Stimulated activated CD8-positive, alpha-beta memory T cell treated with anti-CD3 and anti-CD28 coated beads, Interleukin-7, amount 100 ng/mL, for 1 hour (primary cell): ENCODE results near the gene RAB11FIP4.

Source experiments
- DNase-seq, 2 donors: peaks; one replicate each; pipeline ENCODE4 v3.0.0-alpha.2; 2020; ENCODE audit warnings: low read depth in 2 of 2

RAB11FIP4 gene

DNA sequence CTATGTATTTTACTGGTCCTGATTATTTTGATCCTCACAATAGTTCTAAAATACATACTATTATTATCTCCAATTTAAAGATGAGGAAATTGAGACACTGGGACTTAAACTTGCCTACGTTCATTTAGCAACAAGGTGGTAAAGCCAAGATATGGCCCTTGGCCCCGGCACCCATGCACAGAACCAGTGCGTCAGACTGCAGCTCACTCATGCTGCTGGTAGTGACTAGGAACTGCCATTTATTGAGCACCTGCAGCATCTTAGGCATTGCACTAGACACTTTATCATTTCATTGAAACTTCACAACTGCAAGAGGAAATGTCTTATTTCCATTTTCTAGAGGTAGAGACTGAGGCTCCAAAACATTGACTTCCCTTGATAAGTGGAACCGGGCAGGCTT lies 93.3 kb downstream of the RAB11FIP4 start:
- no peak for DNase-seq

DNA sequence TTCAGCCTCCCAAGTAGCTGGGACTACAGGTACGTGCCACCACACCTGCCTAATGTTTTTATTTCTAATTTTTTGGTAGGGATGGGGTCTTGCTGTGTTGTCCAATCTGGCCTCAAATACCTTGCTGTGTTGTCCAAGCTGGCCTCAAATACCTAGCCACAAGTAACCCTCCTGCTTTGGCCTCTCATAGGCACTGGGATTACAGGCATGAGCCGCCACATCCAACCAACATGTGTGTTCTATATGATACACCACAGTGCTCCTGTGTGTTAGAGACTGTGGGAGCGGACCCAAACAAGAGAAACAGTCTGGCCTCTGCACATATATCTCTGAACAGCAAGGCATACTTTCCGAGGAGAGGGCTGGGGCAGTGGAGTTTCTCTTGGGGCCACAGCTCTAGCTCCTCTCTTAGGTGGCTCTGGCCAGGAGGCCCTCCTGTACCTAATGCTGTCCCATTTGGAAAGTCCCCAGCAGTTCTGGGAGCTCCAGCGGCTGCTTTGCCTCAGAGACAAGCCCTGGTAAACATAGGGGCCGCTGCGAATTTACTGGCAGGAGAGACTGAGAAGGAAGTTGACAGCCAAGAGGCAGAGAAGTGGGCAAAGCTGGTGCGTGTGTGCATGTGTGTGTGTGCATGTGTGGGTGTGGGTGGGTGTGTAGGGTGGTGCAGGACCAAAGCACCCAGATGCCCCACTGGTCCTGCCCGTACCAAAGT lies 95.0 kb downstream of the RAB11FIP4 start:
- no peak for DNase-seq

DNA sequence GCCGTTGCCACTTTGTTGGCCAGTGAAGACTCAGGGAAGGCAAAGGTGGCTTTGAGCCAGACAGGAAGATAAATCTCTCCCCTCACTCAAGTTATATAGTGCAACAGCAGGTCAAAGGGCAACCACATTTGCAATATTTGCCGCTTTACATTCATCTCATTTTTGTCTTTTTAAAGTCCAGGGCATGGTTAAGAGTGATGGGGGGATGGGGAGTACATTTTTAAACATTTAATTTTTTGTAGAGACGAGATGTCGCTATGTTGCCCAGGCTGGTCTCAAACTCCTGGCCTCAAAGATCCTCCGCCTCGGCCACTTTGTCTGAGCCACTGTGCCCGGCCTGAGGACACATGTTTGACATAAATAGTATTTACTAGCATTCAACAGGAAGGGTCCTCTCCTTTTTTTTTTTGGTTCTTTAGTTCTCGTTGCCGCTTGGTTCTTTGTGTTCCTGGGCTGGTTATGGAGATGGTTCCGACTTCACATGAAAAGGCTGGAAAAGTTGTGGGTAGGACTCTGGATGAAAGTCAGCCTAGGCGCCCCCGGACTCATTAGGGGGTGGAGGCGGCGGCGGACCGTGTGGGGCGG lies 95.7 kb downstream of the RAB11FIP4 start:
- DNase-seq, result no peak

DNA sequence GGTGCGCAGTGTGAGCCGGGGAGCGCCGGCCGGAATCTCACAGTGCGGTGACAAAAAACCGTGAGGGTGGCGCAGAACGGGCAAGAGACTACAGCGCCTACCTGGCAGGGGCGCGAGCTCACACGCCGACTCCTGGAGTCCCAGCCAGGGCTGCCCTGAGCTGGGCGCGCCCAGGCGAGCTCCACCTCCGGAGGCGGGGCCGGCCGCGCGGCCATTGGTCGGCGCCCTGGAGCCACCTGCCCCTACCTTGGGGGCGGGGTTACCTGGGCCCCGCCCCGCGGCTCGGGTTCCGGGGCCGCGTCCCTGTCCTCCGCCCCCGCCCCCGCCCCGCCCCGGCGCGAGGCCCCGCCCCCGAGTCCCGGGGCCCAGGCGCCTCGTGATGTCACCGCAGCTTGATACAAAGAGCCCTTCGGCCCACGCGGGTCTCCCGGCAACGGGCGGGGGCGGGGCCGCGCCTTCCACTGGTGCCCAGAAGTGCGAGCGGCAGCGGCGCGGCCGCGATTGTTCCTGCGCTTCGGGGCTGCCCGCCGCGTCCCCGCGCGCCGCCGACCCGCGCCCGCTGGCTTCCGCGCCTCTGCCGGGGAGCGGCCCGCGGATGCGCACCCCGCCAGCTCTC lies 96.3 kb downstream of the RAB11FIP4 start:
- DNase-seq, result peak; percentile 90 to 91

DNA sequence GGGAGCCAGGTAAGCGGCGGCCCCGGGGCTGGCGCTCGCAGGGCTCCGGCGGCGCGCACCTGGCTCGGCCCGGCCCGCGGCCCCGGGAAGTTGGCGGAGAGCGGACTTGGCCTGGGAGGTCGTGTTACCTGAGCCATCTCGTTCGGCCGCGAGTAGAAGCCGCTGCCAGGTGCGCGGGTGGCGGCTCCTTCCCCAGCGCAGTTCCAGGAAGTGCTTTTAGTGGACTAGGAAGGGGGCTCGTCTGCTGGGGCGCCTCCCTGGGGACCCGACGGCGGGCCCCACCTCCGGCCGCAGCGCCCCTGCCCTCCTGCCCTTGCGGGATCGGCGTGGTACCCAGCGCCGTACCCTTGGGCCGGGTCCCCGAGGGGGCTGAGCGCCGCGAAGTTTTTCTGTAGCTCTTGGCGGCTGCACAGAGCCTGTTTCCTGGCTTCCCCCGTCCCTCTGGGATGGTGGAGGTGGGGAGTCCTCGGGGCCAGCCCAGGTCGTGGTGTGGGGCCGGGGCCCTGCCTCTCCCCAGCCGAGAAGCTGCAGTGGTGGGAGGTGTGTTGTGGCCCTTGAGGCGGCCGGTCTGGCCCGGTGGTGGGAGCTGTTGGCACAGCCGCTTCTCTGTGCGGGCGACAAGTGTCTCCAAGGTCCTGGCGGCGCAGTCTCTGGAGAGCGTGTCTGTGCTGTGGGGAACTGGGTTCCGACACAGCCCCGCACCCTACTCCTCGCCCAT lies 96.9 kb downstream of the RAB11FIP4 start:
- DNase-seq, result no peak

DNA sequence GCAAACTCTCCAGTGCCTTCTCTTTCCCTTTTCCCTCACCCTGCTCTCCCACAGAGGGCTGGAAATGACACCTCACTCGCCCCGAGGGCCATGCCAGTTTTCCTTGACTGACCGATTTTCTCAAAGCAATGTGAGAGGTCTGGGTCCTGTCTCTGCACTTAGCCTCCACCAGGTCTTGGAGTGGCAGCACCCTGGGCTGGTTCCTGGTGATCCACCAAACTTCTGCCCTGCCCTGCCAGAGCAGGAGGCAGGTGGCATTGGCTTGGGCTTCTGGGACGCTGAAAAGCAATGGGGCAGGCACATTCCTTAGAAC lies 97.5 kb downstream of the RAB11FIP4 start:
- no peak for DNase-seq

DNA sequence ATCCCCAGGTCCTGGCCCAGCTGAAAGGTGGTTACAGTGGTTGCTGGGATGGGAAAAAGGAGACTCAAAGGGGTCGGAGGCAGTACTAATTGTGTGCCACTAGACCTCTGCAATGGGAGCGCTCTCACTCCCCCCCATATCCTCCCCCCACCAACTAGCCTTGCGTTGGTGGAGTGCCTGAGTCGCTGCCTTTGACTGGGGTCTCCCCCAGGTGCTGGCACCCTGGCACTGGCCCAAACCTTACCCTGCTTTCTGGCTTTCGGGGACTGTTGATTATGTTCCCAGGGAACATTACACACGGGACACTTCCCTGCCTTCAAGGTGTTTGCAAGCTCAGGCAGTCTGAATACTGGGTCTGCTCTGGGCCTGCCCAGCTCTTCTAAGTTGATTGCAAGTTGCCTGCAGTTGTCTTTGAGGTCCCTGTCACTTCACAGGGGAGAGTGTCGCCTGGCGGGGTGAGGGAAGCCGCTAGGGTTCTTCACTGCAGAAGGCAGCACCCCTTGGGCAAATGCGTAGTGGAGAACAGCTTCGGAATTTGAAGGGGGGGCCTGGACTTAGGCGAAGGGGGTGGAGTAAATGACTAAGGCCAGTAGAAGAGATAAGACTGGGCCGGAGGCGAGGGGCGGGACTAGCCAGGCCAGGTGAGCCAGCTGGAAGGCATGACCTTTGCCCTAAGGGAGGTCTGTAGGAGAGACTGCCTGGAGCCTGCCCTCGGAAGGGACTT lies 98.0 kb downstream of the RAB11FIP4 start:
- DNase-seq, result no peak

DNA sequence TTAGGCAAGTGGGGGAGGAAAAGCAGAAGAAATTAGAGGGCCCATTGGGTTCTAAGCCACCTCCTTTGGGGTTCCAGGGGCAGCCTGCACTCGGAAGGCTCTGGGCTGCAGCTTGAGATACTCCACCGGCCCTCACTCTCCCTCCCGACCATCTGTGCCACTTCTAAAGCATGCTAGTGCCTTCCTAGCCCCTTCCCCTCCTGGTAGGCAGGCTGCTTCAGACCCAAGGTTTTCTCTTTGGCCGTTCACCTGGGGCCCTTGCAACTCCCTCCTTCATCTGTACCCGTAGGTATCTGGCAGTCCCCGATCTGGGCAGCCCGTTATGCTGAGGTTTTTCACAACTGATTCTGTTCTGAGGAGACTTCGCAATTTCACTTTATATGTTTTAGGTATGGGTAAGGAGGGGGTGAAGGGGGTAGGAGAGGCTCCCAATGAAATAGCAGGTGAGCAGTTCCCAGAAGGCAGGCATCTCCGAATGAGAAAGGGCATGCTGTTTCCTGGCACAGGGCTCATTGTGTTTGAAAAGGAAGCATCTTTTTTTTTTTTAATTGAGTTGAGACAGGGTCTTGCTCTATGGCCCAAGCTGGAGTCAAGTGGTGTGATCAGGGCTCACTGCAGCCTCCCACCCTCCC lies 98.7 kb downstream of the RAB11FIP4 start:
- DNase-seq, result no peak

DNA sequence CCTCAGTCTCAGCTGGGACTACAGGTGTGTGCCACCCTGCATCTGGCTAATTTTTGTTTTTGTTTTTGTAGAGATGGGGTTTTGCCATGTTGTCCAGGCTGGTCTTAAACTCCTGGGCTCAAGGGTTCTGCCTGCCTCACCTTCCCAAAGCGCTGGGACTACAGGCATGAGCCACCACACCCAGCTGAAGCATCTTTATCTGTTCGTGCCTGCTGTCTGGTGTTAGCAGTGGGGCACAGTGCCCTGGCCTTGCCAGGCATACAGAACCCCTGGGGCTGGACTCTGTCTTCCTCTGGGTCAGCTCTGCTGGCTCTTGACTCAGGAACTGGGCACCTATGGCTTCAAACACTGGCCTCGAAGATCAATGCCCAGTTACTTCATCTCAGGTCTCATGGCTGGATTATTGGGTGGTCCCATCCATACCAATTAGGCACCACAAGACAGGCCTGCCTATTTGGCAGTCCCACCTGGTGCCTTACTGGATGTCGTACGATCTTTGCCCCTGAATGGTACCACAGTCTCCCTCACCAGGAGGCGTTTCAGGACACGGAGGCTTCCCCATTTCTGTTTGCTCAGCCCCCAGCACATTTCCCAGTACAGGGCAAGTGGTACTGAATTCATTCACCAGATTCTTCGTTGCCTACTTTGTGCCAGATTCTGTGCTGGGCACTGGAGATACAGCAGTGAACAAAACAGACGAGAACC lies 99.3 kb downstream of the RAB11FIP4 start:
- no peak for DNase-seq

DNA sequence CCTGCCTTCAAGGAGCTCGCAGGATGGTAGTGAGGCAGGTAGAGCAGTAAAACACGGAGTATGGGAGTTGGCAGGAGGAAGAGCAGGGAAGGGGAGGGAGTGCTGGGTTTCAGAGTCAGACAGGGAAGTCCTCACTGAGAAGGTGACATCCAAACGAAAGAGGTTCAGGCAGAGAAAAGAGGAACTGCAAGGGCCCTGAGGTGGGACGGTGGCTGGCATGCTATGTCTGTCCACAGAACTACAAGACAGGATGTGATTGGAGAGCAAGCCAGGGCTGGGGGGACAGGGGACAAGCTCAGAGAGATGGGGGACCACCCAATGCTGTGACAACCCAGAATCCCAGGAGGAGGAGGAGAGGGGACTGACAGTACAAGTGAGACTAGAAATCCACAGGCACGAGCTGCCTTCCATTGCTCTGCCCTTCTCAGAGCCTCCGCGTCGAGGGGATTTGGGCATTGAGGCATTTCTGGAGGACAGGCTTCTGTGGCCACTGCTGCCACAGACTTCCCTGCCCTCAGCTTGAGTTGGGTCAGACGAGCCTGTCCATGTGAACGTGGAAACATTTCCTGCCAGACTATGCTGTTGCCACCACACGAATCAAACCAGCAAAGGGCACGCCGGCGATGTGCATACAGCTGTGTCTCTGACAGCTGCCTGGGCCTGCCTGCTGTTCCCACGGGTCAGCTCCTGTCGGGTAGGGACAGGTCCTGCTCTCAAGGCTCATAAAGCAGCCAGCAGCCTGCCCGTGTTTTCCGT lies 100.1 kb downstream of the RAB11FIP4 start:
- DNase-seq, result no peak

DNA sequence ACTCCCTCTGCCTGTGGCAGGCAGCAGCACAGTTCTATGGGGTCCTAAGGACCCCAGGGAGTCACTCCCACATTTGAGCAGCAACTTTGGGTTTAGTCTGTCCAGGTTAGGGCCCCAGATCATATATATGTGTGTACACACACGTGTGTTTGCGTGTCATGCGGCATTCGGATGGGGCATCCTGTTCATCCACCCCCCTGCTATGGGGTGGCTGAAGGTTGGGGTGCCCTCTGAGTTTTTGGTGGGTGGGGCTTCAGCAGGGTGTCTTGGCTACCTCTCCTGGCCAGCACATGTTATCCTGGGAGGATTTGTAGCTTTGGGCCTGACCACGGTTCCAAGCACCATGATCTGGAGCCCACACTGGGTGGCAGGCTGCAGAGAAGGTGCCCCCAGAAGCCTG lies 100.7 kb downstream of the RAB11FIP4 start:
- no peak for DNase-seq

DNA sequence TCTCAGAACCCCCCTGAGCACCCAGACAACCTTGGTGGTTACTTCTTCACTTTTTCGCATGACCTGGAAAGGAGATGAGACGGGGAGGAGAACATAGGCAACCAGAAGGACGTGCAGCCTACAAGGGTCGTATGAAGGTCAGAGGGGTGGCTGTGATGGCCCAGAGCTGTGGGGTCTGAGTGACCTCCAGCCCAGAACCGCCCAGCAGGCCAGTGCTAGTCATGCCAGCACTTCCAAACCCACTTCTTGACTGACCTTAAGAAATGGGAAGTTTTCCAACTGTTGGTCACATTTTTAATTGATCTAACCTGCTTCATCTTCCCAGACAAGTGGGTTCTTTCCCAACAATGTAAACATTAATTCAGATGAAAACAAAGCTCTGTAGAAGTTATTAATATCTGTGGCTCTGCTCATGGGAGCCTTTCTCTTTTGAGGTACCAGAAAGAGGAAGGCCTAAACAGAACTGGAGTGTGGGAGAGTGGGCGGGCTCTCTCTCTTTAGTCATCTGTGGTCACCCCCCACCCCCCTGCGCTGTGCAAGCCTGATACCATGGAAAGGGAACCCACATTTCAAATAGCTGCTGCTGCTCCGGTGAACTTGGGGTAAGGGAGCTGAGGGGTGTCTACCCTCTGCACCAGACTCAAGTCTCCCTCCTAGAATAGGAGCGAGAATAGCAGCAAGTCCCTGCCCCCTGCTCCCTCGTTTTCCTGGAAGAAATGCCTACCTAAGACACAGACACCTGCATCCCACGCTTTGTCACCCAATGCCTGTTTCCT lies 101.6 kb downstream of the RAB11FIP4 start:
- DNase-seq, result peak in 1 of 2 donors; percentile 49

DNA sequence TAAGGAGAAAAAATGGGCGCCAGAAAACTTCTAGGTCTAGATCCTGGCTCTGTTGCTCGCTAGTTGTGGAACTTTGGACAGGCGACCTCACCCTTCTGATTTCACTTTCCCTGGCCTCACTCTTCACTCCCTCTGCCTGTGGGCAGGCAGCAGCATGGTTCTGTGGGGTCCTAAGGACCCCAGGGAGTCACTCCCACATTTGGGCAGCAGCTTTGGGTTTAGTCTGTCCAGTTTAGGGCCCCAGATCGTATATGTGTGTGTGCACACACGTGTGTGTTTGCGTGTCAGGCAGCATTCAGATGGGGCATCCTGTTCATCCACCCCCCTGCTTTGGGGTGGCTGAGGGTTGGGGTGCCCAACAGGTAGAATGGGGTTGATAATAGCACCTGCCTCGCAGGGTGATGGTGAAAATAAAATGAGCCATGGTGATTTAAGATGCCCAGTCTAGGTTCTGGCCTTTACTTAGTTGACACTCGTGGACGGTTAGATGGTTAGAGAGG lies 102.2 kb downstream of the RAB11FIP4 start:
- no peak for DNase-seq

DNA sequence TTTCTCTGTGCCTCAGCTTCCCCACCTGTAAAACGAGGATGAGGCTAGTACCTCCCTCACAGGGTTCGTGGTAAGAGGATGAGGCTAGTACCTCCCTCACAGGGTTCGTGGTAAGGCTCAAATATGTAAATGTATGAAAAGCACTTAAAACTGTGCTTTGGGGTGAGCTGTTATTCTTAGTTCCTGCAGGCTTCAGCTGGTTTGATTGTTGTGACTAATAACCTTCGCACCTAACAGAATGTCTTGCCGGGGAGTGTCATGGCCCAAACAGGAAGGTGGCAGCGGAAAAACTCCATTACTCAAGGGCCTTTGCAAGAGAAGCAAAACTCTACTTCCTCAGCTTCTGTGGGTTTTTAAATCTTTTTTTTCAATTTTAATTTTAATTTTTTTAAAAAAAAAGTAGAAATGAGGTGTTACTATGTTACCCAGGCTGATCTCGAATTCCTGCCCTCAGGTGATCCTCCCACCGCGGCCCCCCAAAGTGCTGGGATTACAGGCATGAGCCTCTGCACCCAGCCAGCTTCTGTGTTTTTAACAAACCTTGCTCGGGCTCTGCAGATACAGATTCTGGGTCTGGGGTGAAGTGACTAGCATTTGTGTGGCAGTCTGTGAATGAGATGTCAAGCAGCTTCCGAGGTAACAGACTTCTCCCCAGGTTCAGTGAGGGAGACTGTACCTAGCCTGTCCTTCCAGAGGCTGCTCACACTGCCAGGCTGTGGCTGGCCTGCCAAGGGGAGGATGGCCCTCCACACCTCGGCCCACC lies 103.0 kb downstream of the RAB11FIP4 start:
- DNase-seq, result peak in 1 of 2 donors; percentile 45

DNA sequence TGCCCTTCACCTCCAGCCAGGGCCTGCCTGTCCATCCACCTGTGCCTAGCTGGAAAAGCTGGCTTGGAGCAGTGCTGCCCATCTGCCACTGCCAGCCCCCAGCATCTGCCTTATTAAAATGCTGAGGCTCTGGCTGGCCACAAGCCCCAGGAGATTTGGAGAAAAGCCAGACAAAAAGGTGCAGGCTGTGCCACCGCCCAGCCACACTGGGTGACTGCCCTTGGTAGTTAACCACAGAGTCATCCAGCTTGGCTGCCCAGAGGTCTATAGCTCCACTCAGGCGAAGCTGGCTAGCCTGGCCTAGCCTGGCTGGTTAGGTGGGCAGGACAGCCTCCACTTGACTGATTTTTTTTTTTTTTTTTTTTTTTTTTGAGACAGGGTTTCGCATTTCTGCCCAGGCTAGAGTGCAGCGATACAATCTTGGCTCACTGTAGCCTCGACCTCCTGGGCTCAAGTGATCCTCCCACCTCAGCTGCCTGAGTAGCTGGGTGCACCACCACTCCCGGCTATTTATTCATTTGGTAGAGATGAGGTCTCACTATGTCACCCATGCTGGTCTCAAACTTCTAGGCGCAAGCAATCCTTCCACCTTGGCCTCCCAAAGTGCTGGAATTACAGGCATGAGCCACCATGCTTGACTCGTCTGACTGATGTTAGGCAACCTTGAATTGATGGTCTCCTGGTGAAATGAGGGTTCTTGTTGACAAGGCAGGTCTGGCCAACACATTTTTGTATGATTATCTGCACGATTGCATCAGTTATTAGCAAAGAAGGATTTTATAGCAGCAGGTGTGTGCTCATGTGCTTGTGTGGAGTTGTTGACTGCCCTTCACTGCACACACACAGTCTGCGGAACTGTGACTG lies 103.8 kb downstream of the RAB11FIP4 start:
- no peak for DNase-seq

DNA sequence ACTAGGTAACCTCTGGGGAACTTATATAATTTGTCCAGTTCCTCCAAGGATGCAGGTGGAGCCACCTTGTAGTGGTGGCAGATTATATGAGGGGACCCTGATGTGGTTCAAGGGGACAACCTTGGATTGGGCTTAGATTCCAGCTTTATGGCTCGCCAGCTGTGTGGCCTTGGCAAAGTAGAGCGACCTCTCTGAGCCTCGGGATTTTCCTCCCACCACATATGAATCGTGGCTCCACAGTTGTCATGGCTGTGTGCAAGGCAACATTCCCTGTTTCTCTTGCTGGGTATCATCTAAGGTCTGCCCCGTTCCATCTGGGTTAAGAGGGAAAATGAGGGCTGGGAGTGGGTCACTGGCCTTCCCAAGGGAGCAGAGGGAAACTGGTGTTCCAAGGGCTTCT lies 104.6 kb downstream of the RAB11FIP4 start:
- no peak for DNase-seq

DNA sequence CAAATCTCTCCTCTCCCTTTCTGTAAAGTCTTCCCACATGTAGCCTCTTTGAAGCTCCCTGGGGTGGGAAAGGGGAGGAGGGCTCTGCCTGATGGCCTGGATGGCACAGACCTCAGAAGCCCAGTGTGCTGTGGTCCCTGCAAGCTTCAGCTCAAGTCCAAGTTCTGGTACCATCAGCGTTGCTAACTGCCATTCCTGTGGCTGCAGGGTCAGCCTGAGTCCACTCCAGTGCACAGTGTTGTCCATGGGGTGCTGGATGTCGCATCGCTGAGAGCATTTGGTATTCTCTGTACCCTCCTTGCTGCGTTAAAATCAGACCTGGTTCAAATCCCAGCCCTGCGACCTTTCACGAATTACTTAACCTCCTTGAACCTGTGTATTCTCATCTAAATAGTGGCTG lies 105.1 kb downstream of the RAB11FIP4 start:
- no peak for DNase-seq

DNA sequence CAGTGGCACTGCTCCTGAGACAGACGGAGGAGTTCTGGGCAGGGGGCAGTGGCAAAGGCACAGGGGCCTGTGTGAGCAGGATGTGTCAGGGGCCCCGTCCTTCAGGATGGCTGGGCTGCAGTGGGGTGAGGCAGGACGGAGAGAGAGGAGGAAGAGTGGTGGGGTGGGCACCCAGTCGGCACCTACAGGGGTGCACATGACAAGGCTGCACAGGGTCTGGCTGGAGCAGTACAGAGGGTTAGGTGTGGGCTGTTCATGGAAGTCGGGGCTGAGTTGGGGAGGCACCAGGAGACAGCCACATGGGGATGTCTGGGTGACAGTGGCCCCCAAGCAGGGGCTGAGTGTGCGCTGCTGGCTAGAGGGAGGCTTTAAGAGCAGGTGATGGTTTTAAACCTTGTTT lies 106.0 kb downstream of the RAB11FIP4 start:
- no peak for DNase-seq
